Measurements from ENCODE around the gene LUZP2. TPM values are rescaled to one million over a fixed set of nuclear protein-coding genes. Genes with fewer than 3 reads are reported as not detected.
A peak's percentile ranks its signal among the peaks of the same experiment; 100 is the strongest.

LUZP2 gene
- total and polyA plus RNA-seq, 12 donors, result 11.2 to 72.0 (median 20.6) TPM

DNA sequence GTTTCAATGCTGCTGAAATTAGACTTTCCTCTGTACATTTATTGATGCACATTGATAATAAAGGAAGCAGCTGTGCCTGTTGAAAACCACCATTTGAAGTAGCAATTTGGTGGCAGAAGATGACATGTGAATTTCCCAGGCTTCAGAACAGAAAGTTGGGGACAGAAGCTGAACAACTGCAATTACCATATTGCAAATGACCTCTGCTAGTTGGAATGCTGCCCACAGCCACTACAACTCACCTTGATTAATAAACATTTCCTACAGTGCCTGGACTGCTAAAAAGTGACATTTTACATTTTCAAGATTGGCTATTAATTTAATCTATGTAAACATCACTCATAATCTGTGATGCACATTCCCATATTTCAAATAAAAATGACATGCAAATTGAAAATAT is 208.6 kb downstream of the LUZP2 start:
- intact Hi-C loops (cut with DNase I), result no loop called here
- DNase-seq, result no peak
- TF ChIP-seq CTCF (IDR thresholded peaks at IDR 0.05), result no peak
- TF ChIP-seq POLR2A (IDR thresholded peaks at IDR 0.05), result no peak
- no peak overlapping the region for H3K27ac ChIP-seq
- H3K4me3 ChIP-seq, result no peak overlapping the region
- H3K4me1 ChIP-seq (replicated peaks in 1 of 2), result no peaks in the 10 kb centered on the region
- no peaks in the 10 kb centered on the region for H3K27me3 ChIP-seq
- no peaks in the 10 kb centered on the region for H3K9me3 ChIP-seq (replicated peaks in 1 of 3)
- no peaks in the 10 kb centered on the region for H3K36me3 ChIP-seq (replicated peaks in 1 of 2)

GRCh38 chr11:24708616-24709015 is 211.8 kb downstream of the LUZP2 start:
- no peaks in the 10 kb centered on the region for H3K4me1 ChIP-seq (replicated peaks in 1 of 2)
- no peak for DNase-seq
- H3K27ac ChIP-seq, result no peak overlapping the region
- H3K27me3 ChIP-seq, result no peaks in the 10 kb centered on the region
- intact Hi-C loops (cut with DNase I), result no loop called here
- no peaks in the 10 kb centered on the region for H3K9me3 ChIP-seq (replicated peaks in 1 of 3)
- H3K4me3 ChIP-seq, result no peak overlapping the region
- WGBS, 4 donors, result 48 to 87% (median 58%) methylated on average over 1 of the region's 1 CpG
- H3K36me3 ChIP-seq (replicated peaks in 1 of 2), result no peaks in the 10 kb centered on the region
- TF ChIP-seq CTCF (IDR thresholded peaks at IDR 0.05) (no peak), POLR2A (IDR thresholded peaks at IDR 0.05) (no peak)

DNA sequence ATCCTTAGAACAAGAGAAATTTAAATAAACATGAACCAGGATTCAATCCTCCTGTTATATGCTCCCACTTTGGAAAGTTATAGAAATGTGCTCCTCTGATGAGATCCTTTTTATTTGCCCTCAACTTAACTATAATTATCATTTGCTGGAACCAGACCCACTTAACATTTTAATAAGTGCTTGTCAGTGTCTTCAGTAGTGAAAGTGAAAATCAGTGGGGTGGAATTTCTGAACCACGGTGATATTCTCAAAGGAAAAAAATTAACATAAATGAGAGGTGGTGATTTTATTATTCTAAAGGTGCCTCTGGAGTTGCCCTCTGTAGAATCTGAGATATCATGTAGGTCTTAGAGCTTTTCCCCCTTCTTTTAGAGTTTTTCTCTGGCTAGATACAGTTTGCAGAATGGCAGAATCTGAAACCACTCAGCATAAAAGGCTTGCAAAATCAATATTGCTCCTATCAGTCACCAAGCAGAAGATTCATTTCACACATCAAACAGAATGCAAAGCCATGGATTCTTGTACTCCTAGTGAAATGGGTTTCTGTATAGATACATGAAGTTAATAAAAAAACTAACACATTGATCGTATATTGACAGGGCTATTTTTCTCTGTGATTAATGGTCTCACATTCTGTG is 213.2 kb downstream of the LUZP2 start:
- Histone ChIP-seq H3K4me1 (replicated peaks in 1 of 2) (no peaks in the 10 kb centered on the region), H3K4me3 (peak overlapping the region in 1 of 4 donors; percentile 19), H3K9me3 (replicated peaks in 1 of 3) (no peaks in the 10 kb centered on the region), H3K27ac (no peak overlapping the region), H3K27me3 (no peaks in the 10 kb centered on the region), H3K36me3 (replicated peaks in 1 of 2) (no peaks in the 10 kb centered on the region)
- no peak for DNase-seq
- intact Hi-C loops (cut with DNase I), result no loop called here
- TF ChIP-seq CTCF (IDR thresholded peaks at IDR 0.05) (no peak), POLR2A (IDR thresholded peaks at IDR 0.05) (no peak)
- 24 to 39% (median 34%) methylated on average over 2 of the region's 2 CpGs for WGBS, 4 donors

DNA sequence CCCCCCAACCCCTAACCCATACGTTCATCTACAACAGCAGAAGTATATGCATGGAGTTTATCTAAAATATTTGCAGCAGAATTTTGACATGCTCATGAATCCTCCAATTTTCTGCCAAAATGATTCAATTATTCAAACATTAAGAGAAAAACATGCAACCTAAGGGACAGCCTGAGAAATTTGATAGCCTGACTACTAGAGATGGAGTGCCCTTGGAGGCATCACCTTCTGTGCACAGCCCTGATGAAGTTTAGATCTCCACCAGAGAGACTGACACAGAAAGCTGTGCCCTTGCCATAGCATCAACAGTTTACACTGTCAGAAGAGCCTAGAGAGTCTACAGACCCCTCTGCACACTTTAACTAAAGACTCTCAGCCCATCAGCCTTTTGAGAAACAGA is 217.7 kb downstream of the LUZP2 start:
- intact Hi-C loops (cut with DNase I), result no loop called here
- DNase-seq, result no peak
- H3K36me3 ChIP-seq (replicated peaks in 1 of 2), result no peaks in the 10 kb centered on the region
- 83 to 95% (median 92%) methylated on average over 1 of the region's 1 CpG for WGBS, 4 donors
- no peak overlapping the region for H3K27ac ChIP-seq
- H3K27me3 ChIP-seq, result no peaks in the 10 kb centered on the region
- no peaks in the 10 kb centered on the region for H3K9me3 ChIP-seq (replicated peaks in 1 of 3)
- no peaks in the 10 kb centered on the region for H3K4me1 ChIP-seq (replicated peaks in 1 of 2)
- no peak overlapping the region for H3K4me3 ChIP-seq
- TF ChIP-seq CTCF (IDR thresholded peaks at IDR 0.05), result no peak
- TF ChIP-seq POLR2A (IDR thresholded peaks at IDR 0.05), result no peak

Measured in adrenal gland (tissue), 12 donors.